Sigmoid colon (tissue), 4 donors: Measurements from ENCODE around the gene LPAR3.

Experiments
- POLR2AphosphoS5 ChIP-seq, 4 donors: sonication (generic); formaldehyde crosslinking; IDR thresholded peaks; one replicate each; pipeline ENCODE4 v1.6.1; 2017; ENCODE audit warnings: antibody characterized with exemption in 4 of 4
- TF ChIP-seq, protein P1 (sequence below), 4 experiments: fragments of 450-650 bp in 3 of 4; fragments of 200-600 bp in 1 of 4; IDR thresholded peaks; one replicate each; pipeline ENCODE4 v1.5.1; 2016 to 2019; ENCODE audit warnings: antibody characterized with exemption in 4 of 4, mild to moderate bottlenecking in 3 of 4, moderate library complexity in 2 of 4

- no peak for TF ChIP-seq POLR2AphosphoS5 (IDR thresholded peaks at IDR 0.05)
- TF ChIP-seq, protein P1, sequence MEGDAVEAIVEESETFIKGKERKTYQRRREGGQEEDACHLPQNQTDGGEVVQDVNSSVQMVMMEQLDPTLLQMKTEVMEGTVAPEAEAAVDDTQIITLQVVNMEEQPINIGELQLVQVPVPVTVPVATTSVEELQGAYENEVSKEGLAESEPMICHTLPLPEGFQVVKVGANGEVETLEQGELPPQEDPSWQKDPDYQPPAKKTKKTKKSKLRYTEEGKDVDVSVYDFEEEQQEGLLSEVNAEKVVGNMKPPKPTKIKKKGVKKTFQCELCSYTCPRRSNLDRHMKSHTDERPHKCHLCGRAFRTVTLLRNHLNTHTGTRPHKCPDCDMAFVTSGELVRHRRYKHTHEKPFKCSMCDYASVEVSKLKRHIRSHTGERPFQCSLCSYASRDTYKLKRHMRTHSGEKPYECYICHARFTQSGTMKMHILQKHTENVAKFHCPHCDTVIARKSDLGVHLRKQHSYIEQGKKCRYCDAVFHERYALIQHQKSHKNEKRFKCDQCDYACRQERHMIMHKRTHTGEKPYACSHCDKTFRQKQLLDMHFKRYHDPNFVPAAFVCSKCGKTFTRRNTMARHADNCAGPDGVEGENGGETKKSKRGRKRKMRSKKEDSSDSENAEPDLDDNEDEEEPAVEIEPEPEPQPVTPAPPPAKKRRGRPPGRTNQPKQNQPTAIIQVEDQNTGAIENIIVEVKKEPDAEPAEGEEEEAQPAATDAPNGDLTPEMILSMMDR (IDR thresholded peaks at IDR 0.05): no peak
These were observed 47.5 kb upstream of the LPAR3 start for GRCh38 chr1:84940481-84940880.
